HUDEP-2 (cell line): Measurements from ENCODE around the gene LTBP2.

ENCODE experiments used
- DNase-seq, 76 experiments: peaks; one replicate each; lab custom pipeline; 2025; ENCODE audit not compliant: unreplicated experiment in 76 of 76; lab: John Stamatoyannopoulos, UW

The LTBP2 gene

DNA sequence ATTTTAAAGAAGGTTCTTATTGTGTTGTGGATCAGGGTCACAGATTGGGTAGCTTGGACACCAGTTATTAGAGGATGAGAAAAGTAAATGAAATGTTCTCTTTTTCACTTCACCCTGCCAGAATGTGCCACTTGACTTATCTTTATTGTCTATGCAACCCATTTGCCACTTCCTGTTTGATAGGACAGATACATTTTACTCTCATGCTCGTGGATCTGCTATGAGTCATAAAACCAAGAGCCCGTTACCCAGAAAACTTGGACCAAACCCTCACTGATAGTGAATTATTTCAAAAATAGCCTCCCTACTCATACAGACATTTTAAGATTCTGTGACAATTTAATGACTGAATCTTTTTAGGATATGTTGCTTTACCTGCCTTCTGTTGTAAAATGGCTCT is 116.7 kb downstream of the LTBP2 start:
- DNase-seq: peak in 42 of 76 experiments; percentile 6 to 81 (median 58)

DNA sequence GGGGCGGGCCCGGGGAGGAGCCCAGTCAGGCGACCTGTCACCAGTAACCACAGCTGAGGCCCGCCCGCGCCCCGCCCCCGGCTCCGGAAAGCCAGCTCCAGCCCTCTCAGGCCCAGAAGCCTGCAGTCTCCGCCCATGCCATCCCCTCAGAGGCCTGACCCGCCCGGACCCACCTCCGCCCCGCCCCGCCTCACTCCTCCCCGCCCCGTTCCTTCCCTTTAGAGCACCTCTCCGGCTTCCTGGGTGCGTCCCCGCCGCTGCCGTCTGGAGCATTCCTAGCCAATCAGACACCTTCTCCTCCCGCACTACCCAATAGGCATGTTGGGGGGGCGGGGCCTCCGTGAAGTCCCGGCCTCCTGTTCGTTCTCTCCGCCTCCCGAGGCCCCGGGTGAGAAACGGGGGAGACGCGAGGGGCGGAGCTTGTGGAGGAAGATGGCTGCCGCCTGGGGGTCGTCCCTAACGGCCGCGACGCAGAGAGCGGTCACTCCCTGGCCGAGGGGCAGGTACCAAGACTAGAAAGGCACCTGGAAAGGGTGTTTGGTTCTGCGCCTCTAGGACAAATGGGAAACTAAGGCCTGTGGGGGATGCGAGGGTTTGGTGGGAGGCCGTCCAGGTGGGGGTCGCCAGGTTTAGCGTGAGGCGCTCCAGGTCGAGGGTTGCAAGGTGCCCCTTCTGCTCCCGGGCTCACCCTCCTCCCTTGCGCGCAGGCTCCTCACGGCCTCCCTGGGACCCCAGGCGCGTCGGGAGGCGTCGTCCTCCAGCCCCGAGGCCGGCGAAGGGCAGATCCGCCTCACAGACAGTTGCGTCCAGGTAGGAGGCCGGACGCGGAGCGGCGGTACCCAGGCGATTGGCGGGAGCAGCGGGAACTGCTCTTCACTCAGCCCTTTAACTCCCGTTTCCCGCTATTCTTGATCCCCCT is 118.4 kb downstream of the LTBP2 start, which contains the start of gene ISCA2:
Gene ISCA2 (plus strand): TSS at position 423 of the 919 bp plus-strand sequence. CDS start 10 bp downstream, at position 433.
- peak in 75 of 76 experiments; percentile 90 to 100 (median 99) for DNase-seq

DNA sequence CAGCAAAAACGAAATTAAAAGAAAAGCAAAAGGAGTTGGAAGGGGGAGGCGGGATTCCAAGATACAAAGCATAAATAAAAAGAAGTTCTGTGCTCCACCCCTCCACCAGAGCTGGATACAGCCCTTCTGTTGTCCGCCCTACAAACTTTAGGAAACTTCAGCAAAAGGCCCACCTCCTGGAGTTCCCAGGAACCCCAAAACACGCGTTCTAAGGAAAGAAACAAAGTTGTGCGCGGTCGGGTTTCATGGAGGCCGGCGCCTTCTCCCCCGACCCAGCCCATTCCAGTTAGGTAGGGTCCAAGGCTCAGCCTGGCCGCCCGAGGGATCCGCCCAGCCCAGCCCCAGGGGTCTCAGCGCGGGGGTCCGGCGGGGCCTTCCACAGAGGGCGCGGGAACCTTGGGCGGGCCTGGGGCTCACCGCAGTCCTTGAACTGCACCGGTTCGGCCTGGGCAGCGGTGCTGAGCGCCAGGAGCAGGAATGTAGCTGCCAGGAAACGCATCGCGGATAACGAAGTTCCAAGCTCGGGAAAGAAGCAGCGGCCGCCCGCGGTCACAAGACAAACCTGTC is 119.2 kb downstream of the LTBP2 start, which contains the start of gene NPC2:
Gene NPC2 (minus strand): TSS at position 530 of the 567 bp plus-strand sequence. CDS start 31 bp downstream, at position 499.
- peak in 1 of 76 experiments; percentile 18 for DNase-seq

DNA sequence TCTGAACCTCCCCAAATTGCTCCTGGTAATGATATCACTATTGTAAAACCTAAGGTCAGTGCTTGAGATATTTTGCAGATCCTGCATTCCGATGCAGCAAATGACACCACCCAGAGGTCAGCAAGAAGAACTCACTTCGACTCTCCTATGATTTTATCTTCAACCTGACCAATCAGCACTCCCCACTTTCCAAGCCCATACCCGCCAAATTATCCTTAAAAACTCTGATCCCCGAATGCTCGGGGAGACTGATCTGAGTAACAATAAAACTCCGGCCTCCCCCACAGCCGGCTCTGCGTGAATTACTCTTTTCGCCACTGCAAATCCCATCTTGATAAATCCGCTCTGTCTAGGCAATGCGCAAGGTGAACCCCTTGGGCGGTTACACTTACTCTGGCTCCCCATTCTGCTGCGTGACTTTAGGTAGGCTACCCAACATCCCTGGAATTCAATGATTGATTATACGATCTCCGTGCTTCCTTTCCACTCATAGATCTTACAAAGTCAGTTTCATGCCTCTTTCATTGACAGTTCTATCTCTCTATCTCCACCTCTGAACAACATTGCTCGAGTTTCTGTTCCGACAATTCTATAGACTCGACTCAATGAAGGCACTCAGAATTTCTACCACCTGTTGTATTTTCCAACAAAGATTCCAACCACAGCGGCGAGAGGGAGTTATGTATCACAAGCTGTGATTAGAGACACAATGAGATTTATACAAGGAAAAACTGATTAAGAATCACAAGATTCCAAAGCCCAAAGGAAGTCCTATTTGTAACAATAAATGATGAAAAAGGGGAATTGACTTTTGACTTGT is 119.9 kb downstream of the LTBP2 start:
- DNase-seq: peak in 37 of 76 experiments; percentile 6 to 61 (median 31)

DNA sequence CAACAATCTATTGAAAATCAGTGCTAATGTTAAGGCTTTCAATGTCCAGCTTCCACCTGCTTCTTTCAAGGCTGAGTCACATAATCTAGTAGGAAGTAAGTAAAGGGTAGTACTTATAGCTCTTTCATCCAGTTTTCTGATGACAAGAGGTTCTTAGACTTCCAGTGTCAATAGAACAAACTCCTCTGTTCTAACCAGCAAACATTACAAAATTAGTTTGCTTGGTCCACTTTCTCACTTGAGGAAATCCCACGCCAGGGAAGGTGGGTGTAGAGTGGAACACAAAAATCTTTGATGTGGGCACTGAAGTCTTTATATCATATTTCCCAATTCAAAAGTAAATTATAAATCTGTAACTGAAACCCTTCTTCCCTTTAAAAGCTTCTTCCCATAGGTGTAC is 121.6 kb downstream of the LTBP2 start:
- no peak for DNase-seq

DNA sequence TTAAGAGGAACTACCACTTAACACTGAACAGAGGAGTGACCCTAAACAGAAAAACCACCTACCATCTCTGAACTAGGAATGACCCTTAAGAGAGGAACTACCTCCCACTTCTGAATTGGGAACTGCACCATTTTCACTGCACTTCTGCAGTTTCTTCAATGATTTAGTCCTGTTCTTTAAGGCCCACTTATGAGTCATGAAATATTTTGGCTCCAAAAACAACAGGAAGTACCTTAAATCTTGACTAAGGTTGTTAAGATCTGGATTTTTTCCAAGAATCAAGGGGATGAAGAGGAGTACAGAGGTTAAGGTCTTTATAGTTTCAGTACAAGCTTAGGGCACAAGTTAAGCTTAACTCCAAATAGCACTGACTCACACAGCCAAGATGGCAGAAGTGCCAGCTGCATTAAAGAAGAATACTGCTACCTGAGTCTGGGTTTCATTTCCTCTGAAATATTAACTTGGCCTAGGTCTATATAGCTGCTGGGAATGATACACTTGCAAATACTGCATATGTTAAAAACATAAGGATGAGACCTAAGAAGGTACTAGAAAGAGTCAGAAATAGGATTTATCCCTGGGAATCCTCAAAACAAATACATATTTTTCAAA is 123.1 kb downstream of the LTBP2 start:
- peak in 2 of 76 experiments; percentile 6 to 11 for DNase-seq

- DNase-seq: no peak
These were observed 125.9 kb downstream of the LTBP2 start for GRCh38 chr14:74486164-74486563.

DNA sequence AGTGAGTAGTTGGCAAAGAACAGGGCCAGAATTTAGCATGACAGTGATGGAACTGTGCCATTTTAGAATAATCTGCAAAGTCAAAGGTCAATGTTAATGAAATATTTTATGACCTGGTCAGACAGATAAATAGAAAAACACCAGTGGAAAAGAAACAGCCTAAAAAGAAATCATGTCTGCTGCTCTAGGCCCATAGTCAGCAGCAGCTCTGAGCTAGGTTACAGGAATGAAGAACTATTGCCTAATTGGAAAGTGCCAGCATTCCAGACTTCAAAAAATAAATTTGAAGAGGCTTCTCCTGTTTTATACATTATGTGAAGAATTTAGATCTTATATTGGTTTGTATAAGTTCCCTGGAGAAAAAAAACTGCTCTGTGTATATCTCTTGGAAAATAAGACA is 128.7 kb downstream of the LTBP2 start:
- no peak for DNase-seq

- DNase-seq: no peak
These were observed 129.5 kb downstream of the LTBP2 start for GRCh38 chr14:74482571-74482970.

GRCh38 chr14:74480046-74480445 is 132.0 kb downstream of the LTBP2 start:
- DNase-seq: no peak

GRCh38 chr14:74478996-74479635 is 132.9 kb downstream of the LTBP2 start:
- DNase-seq: no peak

- DNase-seq: no peak
These were observed 135.4 kb downstream of the LTBP2 start for GRCh38 chr14:74476607-74477006.

DNA sequence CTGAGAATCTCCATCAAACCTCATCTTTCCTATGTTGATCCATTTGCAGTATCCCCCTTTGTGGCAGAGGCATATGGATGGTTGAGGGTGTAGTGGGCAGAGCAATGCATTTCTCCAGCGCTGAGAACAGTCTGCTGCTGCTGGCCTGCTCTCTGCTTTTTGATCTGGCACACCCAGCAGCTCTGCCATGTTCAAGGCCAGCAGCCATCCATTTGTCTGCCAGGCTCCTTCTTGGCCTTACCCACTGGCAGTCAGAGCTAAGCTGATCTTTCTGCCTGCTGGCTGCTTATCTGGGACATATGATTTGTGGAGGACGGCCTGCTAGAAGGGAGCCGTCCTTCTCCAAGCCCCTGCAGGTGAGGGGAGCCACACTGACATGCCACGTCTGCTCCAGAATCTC is 135.9 kb downstream of the LTBP2 start:
- DNase-seq: no peak

- DNase-seq: no peak
These were observed 136.4 kb downstream of the LTBP2 start for GRCh38 chr14:74475678-74476077.

GRCh38 chr14:74474376-74474775 is 137.7 kb downstream of the LTBP2 start:
- no peak for DNase-seq

GRCh38 chr14:74472601-74473000 is 139.4 kb downstream of the LTBP2 start:
- no peak for DNase-seq

GRCh38 chr14:74469548-74470518 is 142.2 kb downstream of the LTBP2 start:
- DNase-seq: no peak

DNA sequence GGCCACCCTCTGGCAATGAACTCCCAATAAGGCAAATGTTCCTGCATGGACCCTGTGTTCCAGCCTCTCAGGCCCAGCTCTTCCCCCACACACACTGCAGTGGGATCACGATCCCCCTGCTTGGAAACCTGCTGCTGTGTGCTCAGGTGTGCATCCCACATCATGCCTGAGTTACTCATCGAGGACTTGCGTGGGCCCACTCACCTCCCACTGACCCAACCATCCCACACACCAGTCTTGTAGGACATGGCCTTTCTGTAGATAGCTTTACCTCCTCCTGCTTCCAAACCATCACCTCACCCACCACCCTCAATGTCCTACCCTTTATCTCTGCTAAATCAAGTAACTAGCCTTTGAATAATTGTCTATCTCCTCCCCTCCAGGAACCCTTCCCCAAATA is 143.5 kb downstream of the LTBP2 start:
- DNase-seq: no peak

DNA sequence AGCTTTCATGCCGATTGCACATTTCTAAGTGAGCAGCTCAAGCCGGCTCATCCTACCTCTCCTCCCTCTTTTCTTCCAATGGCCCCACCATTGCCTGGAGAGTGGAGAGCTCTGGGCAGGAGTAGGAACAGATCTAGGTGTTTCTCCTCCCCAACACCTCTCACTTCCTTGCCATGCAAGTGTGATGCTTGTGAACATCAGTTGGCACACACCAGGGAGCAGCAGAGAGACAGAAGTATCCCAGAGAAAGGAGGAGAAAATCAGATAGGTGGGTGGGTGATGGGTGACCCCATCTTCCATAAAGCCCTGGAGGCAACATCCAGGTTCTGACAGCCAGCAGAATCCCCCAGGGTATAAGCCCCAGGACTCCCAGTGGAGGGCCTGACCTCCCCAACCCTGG is 146.7 kb downstream of the LTBP2 start:
- DNase-seq: no peak
